Tibial artery (tissue), 4 donors: ENCODE data around the gene PAPSS2.
A peak's percentile ranks its signal among the peaks of the same experiment; 100 is the strongest.
"Not testable (repeated sequence)": the region's sequence is repeated elsewhere in the genome, so short reads cannot be mapped to it uniquely, and the experiment has no call there.

ENCODE experiments used
- DNase-seq, 2 donors: peaks; one replicate each; pipeline ENCODE4 v3.0.0-alpha.2; 2019
- H3K27ac ChIP-seq, 2 donors: fragments of 200-600 bp; sonication (generic) in 1 of 2; 1 replicate in 1 of 2; 2 replicates in 1 of 2; pipeline ENCODE4 v1.5.1; 2018 to 2019; ENCODE audit warnings: mild to moderate bottlenecking in 1 of 2
- H3K27me3 ChIP-seq, 2 donors: fragments of 200-600 bp; sonication (generic) in 1 of 2; one replicate each; pipeline versions ENCODE4 v1.5.1 to v1.6.0; 2016 to 2019
- H3K36me3 ChIP-seq, 3 donors: fragments of 200-600 bp; sonication (generic) in 2 of 3; one replicate each; pipeline ENCODE4 v1.5.1; 2016 to 2019; ENCODE audit warnings: mild to moderate bottlenecking in 2 of 3
- H3K4me1 ChIP-seq, 4 donors: fragments of 200-600 bp; sonication (generic) in 2 of 4; 1 replicate in 3 of 4; 2 replicates in 1 of 4; pipeline ENCODE4 v1.5.1; 2016 to 2019
- H3K4me3 ChIP-seq, 2 donors: fragments of 200-600 bp; sonication (generic) in 1 of 2; 1 replicate in 1 of 2; 2 replicates in 1 of 2; pipeline ENCODE4 v1.5.1; 2018 to 2019; ENCODE audit warnings: mild to moderate bottlenecking in 2 of 2
- H3K9me3 ChIP-seq, 3 donors: fragments of 200-600 bp; sonication (generic) in 1 of 3; one replicate each; pipeline ENCODE4 v1.5.1; 2016 to 2019
- intact Hi-C: fragments of 100-400 bp; cut with DNase I; formaldehyde crosslinking; loops from one replicate; pipeline ENCODE4 v1.15.0; 2023; ENCODE audit warnings: low total_unique reads
- TF ChIP-seq, protein P1 (sequence below), 2 experiments: fragments of 200-600 bp in 1 of 2; fragments of 450-650 bp in 1 of 2; IDR thresholded peaks; one replicate each; pipeline ENCODE4 v1.5.1; 2017 to 2019; ENCODE audit warnings: antibody characterized with exemption in 2 of 2, mild to moderate bottlenecking in 1 of 2, moderate library complexity in 1 of 2

Gene PAPSS2

GRCh38 chr10:87659571-87660483 lies at the start of gene PAPSS2:
Gene PAPSS2 (plus strand): TSS chr10:87659878. CDS start chr10:87659982, 104 bp downstream.
- Histone ChIP-seq H3K27me3 (no peaks in the 10 kb centered on the region), H3K4me3 (peak within 1 kb of the TSS; percentile 85 to 96), H3K9me3 (no peaks in the 10 kb centered on the region), H3K4me1 (peaks cover 0 to 39% (median 14%) of the 10 kb centered on the region in 4 donors), H3K27ac (peak within 1 kb of the TSS; percentile 81 to 88), H3K36me3 (no peaks in the 10 kb centered on the region)
- TF ChIP-seq, protein P1, sequence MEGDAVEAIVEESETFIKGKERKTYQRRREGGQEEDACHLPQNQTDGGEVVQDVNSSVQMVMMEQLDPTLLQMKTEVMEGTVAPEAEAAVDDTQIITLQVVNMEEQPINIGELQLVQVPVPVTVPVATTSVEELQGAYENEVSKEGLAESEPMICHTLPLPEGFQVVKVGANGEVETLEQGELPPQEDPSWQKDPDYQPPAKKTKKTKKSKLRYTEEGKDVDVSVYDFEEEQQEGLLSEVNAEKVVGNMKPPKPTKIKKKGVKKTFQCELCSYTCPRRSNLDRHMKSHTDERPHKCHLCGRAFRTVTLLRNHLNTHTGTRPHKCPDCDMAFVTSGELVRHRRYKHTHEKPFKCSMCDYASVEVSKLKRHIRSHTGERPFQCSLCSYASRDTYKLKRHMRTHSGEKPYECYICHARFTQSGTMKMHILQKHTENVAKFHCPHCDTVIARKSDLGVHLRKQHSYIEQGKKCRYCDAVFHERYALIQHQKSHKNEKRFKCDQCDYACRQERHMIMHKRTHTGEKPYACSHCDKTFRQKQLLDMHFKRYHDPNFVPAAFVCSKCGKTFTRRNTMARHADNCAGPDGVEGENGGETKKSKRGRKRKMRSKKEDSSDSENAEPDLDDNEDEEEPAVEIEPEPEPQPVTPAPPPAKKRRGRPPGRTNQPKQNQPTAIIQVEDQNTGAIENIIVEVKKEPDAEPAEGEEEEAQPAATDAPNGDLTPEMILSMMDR (IDR thresholded peaks at IDR 0.05) = no peak
- DNase-seq = peak; percentile 70 to 81
- intact Hi-C loops = loop anchor here (5.0 kb wide), 1 partner anchor 72 kb away; no protein-coding TSS in a partner anchor

DNA sequence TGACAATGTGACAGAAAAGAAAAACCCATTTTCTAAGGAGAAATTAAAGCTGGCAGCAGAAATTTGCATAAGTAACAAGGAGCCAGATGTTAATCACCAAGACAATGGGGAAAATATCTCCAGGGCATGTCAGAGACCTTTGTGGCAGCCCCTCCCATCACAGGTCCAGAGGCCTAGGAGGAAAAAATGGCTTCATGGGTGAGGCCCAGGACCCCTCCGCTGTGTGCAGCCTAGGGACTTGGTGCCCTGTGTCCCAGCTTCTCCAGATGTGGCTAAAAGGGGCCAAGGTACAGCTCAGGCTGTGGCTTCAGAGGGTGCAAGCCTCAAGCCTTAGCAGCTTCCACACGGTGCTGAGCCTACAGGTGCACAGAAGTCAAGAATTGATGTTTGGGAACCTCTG lies 48.3 kb upstream of the PAPSS2 start:
- intact Hi-C loops, H3K27ac ChIP-seq, H3K4me3 ChIP-seq, H3K9me3 ChIP-seq, H3K4me1 ChIP-seq, DNase-seq, H3K27me3 ChIP-seq, H3K36me3 ChIP-seq: not testable (repeated sequence)

DNA sequence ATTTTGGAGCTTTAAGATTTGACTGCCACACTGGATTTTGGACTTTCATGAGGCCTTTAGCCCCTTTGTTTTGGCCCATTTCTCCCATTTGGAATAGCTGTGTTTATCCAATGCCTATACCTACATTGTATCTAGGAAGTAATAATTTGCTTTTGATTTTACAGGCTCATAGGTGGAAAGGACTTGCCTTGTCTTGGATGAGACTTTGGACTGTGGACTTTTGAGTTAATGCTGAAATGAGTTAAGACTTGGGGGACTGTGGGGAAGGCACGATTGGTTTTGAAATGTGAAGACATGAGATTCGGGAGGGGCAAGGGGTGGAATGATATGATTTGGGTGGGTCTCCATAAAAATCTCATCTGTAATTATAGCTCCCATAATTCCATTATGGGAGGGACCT lies 47.6 kb upstream of the PAPSS2 start:
- Histone ChIP-seq H3K4me1 (no peaks in the 10 kb centered on the region), H3K27ac (no peak overlapping the region)
- TF ChIP-seq, protein P1 (IDR thresholded peaks at IDR 0.05) = no peak

GRCh38 chr10:87613751-87614150 lies 45.9 kb upstream of the PAPSS2 start:
- Histone ChIP-seq H3K4me1 (no peaks in the 10 kb centered on the region), H3K36me3 (no peaks in the 10 kb centered on the region), H3K4me3 (no peak overlapping the region), H3K27me3 (no peaks in the 10 kb centered on the region), H3K27ac (no peak overlapping the region), H3K9me3 (no peaks in the 10 kb centered on the region)
- TF ChIP-seq, protein P1 (IDR thresholded peaks at IDR 0.05) = no peak
- intact Hi-C loops = no loop called here
- no peak for DNase-seq

More for the DNA sequence above, 47.6 kb upstream of the PAPSS2 start:
- H3K36me3 ChIP-seq = no peaks in the 10 kb centered on the region
- H3K4me3 ChIP-seq = no peak overlapping the region
- no peak for DNase-seq
- intact Hi-C loops = no loop called here
- H3K27me3 ChIP-seq = no peaks in the 10 kb centered on the region
- H3K9me3 ChIP-seq = no peaks in the 10 kb centered on the region

DNA sequence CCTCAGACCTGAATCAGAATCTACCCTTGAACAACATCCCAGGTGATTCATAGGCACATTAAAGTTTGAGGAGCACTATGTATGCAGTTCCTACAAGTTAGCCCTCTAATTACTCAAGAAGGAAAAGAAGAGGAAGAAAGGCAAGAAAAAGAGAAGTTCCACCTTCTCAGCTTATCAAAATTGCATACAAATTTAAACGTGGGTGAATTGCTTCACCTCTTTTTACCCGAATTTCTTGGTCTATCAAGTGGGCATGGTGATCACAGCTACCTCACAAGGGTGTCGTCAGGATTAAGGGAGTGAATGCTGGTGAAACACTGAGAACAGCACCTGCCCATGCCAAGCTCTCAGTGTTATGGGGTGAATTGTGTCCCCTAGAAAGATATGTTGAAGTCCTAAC lies 43.8 kb upstream of the PAPSS2 start:
- intact Hi-C loops = no loop called here
- DNase-seq = no peak
- Histone ChIP-seq H3K4me1 (no peaks in the 10 kb centered on the region), H3K9me3 (no peaks in the 10 kb centered on the region), H3K36me3 (no peaks in the 10 kb centered on the region), H3K27me3 (no peaks in the 10 kb centered on the region), H3K27ac (no peak overlapping the region), H3K4me3 (no peak overlapping the region)
- TF ChIP-seq, protein P1 (IDR thresholded peaks at IDR 0.05) = no peak

GRCh38 chr10:87617503-87617902 lies 42.2 kb upstream of the PAPSS2 start:
- DNase-seq = no peak
- peaks cover 0 to 6% (median 2%) of the 10 kb centered on the region in 4 donors for H3K4me1 ChIP-seq
- no peak overlapping the region for H3K27ac ChIP-seq
- TF ChIP-seq, protein P1 (IDR thresholded peaks at IDR 0.05) = no peak
- no peak overlapping the region for H3K4me3 ChIP-seq
- intact Hi-C loops = no loop called here
- no peaks in the 10 kb centered on the region for H3K9me3 ChIP-seq
- H3K27me3 ChIP-seq = no peaks in the 10 kb centered on the region
- H3K36me3 ChIP-seq = no peaks in the 10 kb centered on the region
